ENCODE measurements around the gene SHOC2.

- no peak for TF ChIP-seq CTCF (IDR thresholded peaks at IDR 0.05)
- no peak for TF ChIP-seq POLR2A (IDR thresholded peaks at IDR 0.05)
- TF ChIP-seq POLR2AphosphoS5 (IDR thresholded peaks at IDR 0.05), result no peak
These were observed 31.8 kb upstream of the SHOC2 start for GRCh38 chr10:110887560-110887959.
